Vagina (tissue), 2 donors: Measurements from ENCODE around the gene SFTPD. TPM values are rescaled to one million over a fixed set of nuclear protein-coding genes. Genes with fewer than 3 reads are reported as not detected.

Experiments used
- DNase-seq, 2 donors: peaks; one replicate each; pipeline ENCODE4 v3.0.0-alpha.2; 2017; ENCODE audit errors: extremely low spot score in 2 of 2
- H3K27ac ChIP-seq: fragments of 200-600 bp; sonication (generic); one replicate; pipeline ENCODE4 v1.5.1; 2019
- H3K27me3 ChIP-seq: fragments of 200-600 bp; sonication (generic); one replicate; pipeline ENCODE4 v1.5.1; 2019
- H3K36me3 ChIP-seq, 2 donors: fragments of 200-600 bp; sonication (generic); one replicate each; pipeline ENCODE4 v1.5.1; 2017 to 2019
- H3K4me1 ChIP-seq: fragments of 200-600 bp; sonication (generic); one replicate; pipeline ENCODE4 v1.5.1; 2019
- H3K4me3 ChIP-seq, 2 donors: fragments of 200-600 bp; sonication (generic); 1 replicate in 1 of 2; 2 replicates in 1 of 2; pipeline ENCODE4 v1.5.1; 2016 to 2019
- H3K9me3 ChIP-seq: fragments of 200-600 bp; sonication (generic); one replicate; pipeline ENCODE4 v1.5.1; 2019
- POLR2A ChIP-seq, 2 donors: fragments of 450-650 bp; IDR thresholded peaks; one replicate each; pipeline ENCODE4 v1.6.1; 2017; ENCODE audit warnings: antibody characterized with exemption in 2 of 2, mild to moderate bottlenecking in 2 of 2, moderate library complexity in 2 of 2
- POLR2AphosphoS5 ChIP-seq, 2 donors: sonication (generic); formaldehyde crosslinking; IDR thresholded peaks; one replicate each; pipeline ENCODE4 v1.9.0; 2017; ENCODE audit warnings: antibody characterized with exemption in 2 of 2, mild to moderate bottlenecking in 2 of 2, low read depth in 1 of 2; ENCODE audit not compliant: insufficient read depth in 1 of 2
- intact Hi-C: fragments of 100-400 bp; cut with DNase I; formaldehyde crosslinking; loops from one replicate; pipeline ENCODE4 v1.15.1; 2023
- total RNA-seq: library from RNA; depleted of rRNA; stranded (reverse); fragments of >200 nt; gene quantifications from one replicate; pipeline ENCODE4 v1.2.3, GENCODE V29; 2016
- TF ChIP-seq, protein P1 (sequence below), 3 experiments: fragments of 450-650 bp in 2 of 3; fragments of 200-600 bp in 1 of 3; sonication (generic) in 1 of 3; IDR thresholded peaks; one replicate each; pipeline ENCODE4 v1.5.1; 2017 to 2019; ENCODE audit warnings: antibody characterized with exemption in 3 of 3, mild to moderate bottlenecking in 2 of 3, moderate library complexity in 2 of 3

The SFTPD gene
- total RNA-seq, 1 donor from 2014 or later, result not detected

- TF ChIP-seq POLR2A (IDR thresholded peaks at IDR 0.05), result no peak
- TF ChIP-seq, protein P1, sequence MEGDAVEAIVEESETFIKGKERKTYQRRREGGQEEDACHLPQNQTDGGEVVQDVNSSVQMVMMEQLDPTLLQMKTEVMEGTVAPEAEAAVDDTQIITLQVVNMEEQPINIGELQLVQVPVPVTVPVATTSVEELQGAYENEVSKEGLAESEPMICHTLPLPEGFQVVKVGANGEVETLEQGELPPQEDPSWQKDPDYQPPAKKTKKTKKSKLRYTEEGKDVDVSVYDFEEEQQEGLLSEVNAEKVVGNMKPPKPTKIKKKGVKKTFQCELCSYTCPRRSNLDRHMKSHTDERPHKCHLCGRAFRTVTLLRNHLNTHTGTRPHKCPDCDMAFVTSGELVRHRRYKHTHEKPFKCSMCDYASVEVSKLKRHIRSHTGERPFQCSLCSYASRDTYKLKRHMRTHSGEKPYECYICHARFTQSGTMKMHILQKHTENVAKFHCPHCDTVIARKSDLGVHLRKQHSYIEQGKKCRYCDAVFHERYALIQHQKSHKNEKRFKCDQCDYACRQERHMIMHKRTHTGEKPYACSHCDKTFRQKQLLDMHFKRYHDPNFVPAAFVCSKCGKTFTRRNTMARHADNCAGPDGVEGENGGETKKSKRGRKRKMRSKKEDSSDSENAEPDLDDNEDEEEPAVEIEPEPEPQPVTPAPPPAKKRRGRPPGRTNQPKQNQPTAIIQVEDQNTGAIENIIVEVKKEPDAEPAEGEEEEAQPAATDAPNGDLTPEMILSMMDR (IDR thresholded peaks at IDR 0.05), result no peak
- TF ChIP-seq POLR2AphosphoS5 (IDR thresholded peaks at IDR 0.05; ENCODE audit: insufficient read depth in 1 of 2, low read depth in 1 of 2), result no peak
- Histone ChIP-seq H3K27me3 (no peaks in the 10 kb centered on the region), H3K9me3 (no peaks in the 10 kb centered on the region), H3K4me1 (peaks cover 3% of the 10 kb centered on the region), H3K4me3 (no peak overlapping the region), H3K27ac (no peak overlapping the region), H3K36me3 (no peaks in the 10 kb centered on the region)
- intact Hi-C loops, result no loop called here
- DNase-seq, result peak in 1 of 2 donors; percentile 67
These were observed 18.6 kb downstream of the SFTPD start for GRCh38 chr10:79930267-79930666.

DNA sequence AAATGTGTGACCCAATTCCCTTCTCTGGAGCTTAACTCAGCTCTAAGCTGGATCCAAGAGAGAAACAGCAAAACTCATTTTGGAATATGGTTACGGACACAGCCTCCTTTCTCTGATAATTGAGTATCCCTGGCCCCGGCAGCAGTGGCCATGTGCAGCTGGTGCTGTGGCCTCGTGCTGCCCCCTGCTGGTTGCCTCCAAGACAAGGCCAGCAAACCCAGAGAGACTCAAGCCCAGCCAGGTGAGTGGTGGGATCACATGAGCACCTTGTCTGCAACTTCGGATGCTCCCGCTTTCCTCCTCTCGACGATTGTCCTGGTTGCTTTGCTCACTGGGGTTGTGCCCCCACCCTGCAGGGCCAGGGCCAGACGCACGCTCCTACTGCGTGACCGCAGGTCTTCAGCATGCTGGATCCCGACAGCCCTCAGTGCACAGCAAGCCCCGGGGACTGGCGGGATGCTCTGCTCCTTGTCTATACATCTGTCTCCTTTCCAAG, 19.4 kb downstream of the SFTPD start:
- Histone ChIP-seq H3K27ac (no peak overlapping the region), H3K4me3 (no peak overlapping the region), H3K36me3 (no peaks in the 10 kb centered on the region), H3K27me3 (no peaks in the 10 kb centered on the region), H3K9me3 (no peaks in the 10 kb centered on the region), H3K4me1 (peaks cover 3% of the 10 kb centered on the region)
- TF ChIP-seq, protein P1 (IDR thresholded peaks at IDR 0.05), result peak; percentile 89 to 93 (median 93)
- TF ChIP-seq POLR2AphosphoS5 (IDR thresholded peaks at IDR 0.05; ENCODE audit: insufficient read depth in 1 of 2, low read depth in 1 of 2) (peak in 1 of 2 donors; percentile 36), POLR2A (IDR thresholded peaks at IDR 0.05) (no peak)
- peak in 1 of 2 donors; percentile 88 for DNase-seq
- intact Hi-C loops, result loop anchor here (5.0 kb wide), 1 partner anchor 392 kb away; no protein-coding TSS in a partner anchor

DNA sequence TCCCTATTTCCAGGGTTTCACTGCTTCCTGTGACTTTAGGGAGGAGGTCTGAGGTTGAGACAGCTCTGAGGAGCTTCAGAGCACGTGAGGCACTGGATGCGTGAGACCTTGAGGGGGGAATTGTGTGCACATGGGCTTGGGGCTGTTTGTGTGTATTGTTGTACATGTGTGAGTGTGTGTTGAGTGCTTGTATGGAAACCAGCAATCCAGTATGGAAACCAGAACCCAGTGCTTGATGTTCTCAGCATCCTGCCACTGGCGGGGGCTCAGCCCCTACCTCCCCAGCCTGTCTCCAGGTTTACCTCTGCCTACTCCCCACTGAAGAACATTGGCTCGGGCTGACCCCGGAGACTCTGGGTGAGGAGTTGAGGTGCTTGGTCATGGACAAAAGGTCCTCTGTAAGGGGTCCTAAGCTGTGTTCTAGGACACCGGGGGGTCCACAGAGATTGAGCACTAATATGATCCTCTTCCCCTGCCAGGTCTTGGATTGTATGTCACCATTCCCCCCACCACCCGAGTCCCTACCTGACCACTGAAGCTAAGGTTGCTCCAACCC, 20.8 kb downstream of the SFTPD start:
- Histone ChIP-seq H3K4me1 (peaks cover 3% of the 10 kb centered on the region), H3K4me3 (no peak overlapping the region), H3K27me3 (no peaks in the 10 kb centered on the region), H3K36me3 (no peaks in the 10 kb centered on the region), H3K9me3 (no peaks in the 10 kb centered on the region), H3K27ac (no peak overlapping the region)
- no peak for TF ChIP-seq POLR2A (IDR thresholded peaks at IDR 0.05)
- TF ChIP-seq, protein P1 (IDR thresholded peaks at IDR 0.05), result no peak
- no peak for TF ChIP-seq POLR2AphosphoS5 (IDR thresholded peaks at IDR 0.05; ENCODE audit: insufficient read depth in 1 of 2, low read depth in 1 of 2)
- DNase-seq, result peak in 1 of 2 donors; percentile 81
- intact Hi-C loops, result loop anchor here (5.0 kb wide), 1 partner anchor 391 kb away; no protein-coding TSS in a partner anchor

DNA sequence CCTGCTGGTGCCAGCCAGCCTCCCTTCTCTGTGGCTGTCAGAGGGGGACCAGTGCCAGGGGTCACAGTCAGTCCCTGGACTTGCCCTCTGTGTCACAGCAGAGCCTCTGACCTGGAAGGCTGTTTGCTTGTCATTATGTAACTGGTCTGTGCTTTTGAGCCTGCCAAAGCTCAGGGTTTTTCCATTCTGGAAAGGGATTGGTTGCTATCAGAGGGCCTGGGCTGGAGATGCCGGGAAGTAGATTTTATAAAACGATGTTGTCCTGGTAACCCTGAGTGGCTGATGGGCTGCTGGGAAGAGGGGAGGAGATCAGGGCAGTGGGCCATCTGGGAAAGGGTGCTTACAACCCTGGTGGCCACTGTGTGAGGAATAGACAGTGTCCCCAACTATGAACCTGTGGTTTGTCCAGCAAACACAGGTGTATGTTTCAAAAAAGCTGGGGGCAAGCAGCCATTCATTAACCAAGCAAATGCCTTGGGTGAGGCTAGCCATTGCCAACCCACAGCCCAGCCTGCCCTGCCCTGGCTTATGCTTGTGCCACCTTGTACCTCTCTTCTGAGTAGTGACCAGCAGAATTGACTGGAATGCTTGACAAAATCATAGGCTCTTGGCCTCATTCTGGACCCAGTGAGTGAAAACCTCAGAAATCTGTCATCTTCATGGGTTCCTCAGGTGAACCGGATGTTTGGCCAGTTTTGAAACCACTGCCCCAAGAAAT, 21.6 kb downstream of the SFTPD start:
- Histone ChIP-seq H3K9me3 (no peaks in the 10 kb centered on the region), H3K4me1 (peaks cover 3% of the 10 kb centered on the region), H3K36me3 (no peaks in the 10 kb centered on the region), H3K27ac (peak overlapping the region; percentile 32), H3K27me3 (no peaks in the 10 kb centered on the region), H3K4me3 (no peak overlapping the region)
- DNase-seq, result peak in 1 of 2 donors; percentile 83
- TF ChIP-seq POLR2AphosphoS5 (IDR thresholded peaks at IDR 0.05; ENCODE audit: insufficient read depth in 1 of 2, low read depth in 1 of 2) (no peak), POLR2A (IDR thresholded peaks at IDR 0.05) (no peak)
- TF ChIP-seq, protein P1 (IDR thresholded peaks at IDR 0.05), result no peak
- intact Hi-C loops, result loop anchor here (5.0 kb wide), 1 partner anchor 390 kb away; no protein-coding TSS in a partner anchor
